Measurements from ENCODE around the gene AMY1C. TPM values are rescaled to one million over a fixed set of nuclear protein-coding genes. Genes with fewer than 3 reads are reported as not detected.

AMY1C gene
- total RNA-seq, 1 experiment from 2014 or later: not detected

DNA sequence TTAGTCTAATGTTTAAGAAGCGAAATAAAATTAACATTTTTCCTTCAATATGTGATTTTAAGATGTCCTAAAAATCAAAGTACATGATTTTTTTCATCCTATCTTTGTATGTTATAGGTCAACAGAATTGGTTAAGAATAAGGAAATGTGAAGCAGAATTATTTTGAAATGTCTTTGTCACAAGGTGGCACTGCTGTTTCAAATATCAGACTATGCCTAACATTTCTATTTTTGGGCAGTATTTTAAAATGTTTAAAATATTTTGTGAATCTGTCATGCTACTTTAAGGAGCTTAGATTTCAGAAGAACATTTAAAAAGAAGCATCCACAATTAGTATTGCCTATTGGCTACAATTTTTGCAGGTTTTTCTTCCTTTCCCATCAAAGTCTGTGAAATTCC, 38.7 kb downstream of the AMY1C start:
- ATAC-seq: no peak
- Histone ChIP-seq H3K4me2 (ENCODE audit: low read length) (no peak overlapping the region), H3K27me3 (ENCODE audit: insufficient read depth, low read length) (no peaks in the 10 kb centered on the region), H3K9ac (ENCODE audit: low read length) (no peak overlapping the region), H3K27ac (ENCODE audit: low read depth, low read length) (no peak overlapping the region), H3K9me3 (ENCODE audit: control insufficient read depth in 1 of 2, insufficient read depth in 1 of 2, low read depth in 1 of 2, low read length in 2 of 2) (peaks cover 3 to 6% of the 10 kb centered on the region in 2 experiments; a peak in 3 of 4 replicates), H3K4me3 (replicated peaks in 1 of 2; ENCODE audit: low read depth in 1 of 2, low read length in 2 of 2) (no peak overlapping the region), H4K20me1 (ENCODE audit: insufficient read depth) (no peaks in the 10 kb centered on the region), H3K9me2 (ENCODE audit: insufficient read depth) (no peaks in the 10 kb centered on the region), H3K4me1 (ENCODE audit: control insufficient read depth in 1 of 2, insufficient read depth in 2 of 2, low read length in 2 of 2) (no peaks in the 10 kb centered on the region), H3K79me2 (ENCODE audit: insufficient read depth, low read length) (no peaks in the 10 kb centered on the region), H3K36me3 (ENCODE audit: control insufficient read depth in 1 of 2, insufficient read depth in 2 of 2, low read length in 2 of 2) (no peaks in the 10 kb centered on the region), H2AFZ (ENCODE audit: low read depth, low read length, poor library complexity, severe bottlenecking) (no peak overlapping the region)
- CTCF ChIA-PET: no interaction called here
- POLR2A ChIA-PET: no interaction called here
- RAD21 ChIA-PET (ENCODE audit: low non-redundant PET in 1 of 2, low total read pairs in 2 of 2, uncharacterized antibody in 2 of 2, unreplicated experiment in 2 of 2): no interaction called here
- TF ChIP-seq JUND (IDR thresholded peaks at IDR 0.05) (no peak), RAD21 (IDR thresholded peaks at IDR 0.05; ENCODE audit: low read depth) (peak; percentile 11; the same call in 1 of the 2 replicates)
- TF ChIP-seq, protein P1, sequence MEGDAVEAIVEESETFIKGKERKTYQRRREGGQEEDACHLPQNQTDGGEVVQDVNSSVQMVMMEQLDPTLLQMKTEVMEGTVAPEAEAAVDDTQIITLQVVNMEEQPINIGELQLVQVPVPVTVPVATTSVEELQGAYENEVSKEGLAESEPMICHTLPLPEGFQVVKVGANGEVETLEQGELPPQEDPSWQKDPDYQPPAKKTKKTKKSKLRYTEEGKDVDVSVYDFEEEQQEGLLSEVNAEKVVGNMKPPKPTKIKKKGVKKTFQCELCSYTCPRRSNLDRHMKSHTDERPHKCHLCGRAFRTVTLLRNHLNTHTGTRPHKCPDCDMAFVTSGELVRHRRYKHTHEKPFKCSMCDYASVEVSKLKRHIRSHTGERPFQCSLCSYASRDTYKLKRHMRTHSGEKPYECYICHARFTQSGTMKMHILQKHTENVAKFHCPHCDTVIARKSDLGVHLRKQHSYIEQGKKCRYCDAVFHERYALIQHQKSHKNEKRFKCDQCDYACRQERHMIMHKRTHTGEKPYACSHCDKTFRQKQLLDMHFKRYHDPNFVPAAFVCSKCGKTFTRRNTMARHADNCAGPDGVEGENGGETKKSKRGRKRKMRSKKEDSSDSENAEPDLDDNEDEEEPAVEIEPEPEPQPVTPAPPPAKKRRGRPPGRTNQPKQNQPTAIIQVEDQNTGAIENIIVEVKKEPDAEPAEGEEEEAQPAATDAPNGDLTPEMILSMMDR (IDR thresholded peaks at IDR 0.05 in 2 of 3, conservative IDR thresholded peaks at IDR 0.05 in 1 of 3; ENCODE audit: borderline replicate concordance in 1 of 3, insufficient read depth in 1 of 3, low read depth in 2 of 3, low read length in 2 of 3): peak in 1 of 3 experiments; percentile 29; a peak in 1 of 6 replicates
- DNase-seq (ENCODE audit: low read depth, low spot score): no peak
- no TSS peak for BruUV-seq (replicated peaks)
- intact Hi-C loops (cut with micrococcal nuclease): no loop called here

GRCh38 chr1:103790172-103790571, 40.5 kb downstream of the AMY1C start:
- no peak overlapping the region for H3K4me3 ChIP-seq (replicated peaks in 1 of 2; ENCODE audit: low read depth in 1 of 2, low read length in 2 of 2)
- BruUV-seq (replicated peaks): no TSS peak
- ChIA-PET RAD21 (ENCODE audit: low non-redundant PET in 1 of 2, low total read pairs in 2 of 2, uncharacterized antibody in 2 of 2, unreplicated experiment in 2 of 2) (no interaction called here), POLR2A (no interaction called here), CTCF (no interaction called here)
- H3K36me3 ChIP-seq (ENCODE audit: control insufficient read depth in 1 of 2, insufficient read depth in 2 of 2, low read length in 2 of 2): no peaks in the 10 kb centered on the region
- no peak overlapping the region for H3K9ac ChIP-seq (ENCODE audit: low read length)
- H3K27ac ChIP-seq (ENCODE audit: low read depth, low read length): no peak overlapping the region
- no peak for ATAC-seq
- no peaks in the 10 kb centered on the region for H4K20me1 ChIP-seq (ENCODE audit: insufficient read depth)
- no peak overlapping the region for H2AFZ ChIP-seq (ENCODE audit: low read depth, low read length, poor library complexity, severe bottlenecking)
- H3K27me3 ChIP-seq (ENCODE audit: insufficient read depth, low read length): no peaks in the 10 kb centered on the region
- no peaks in the 10 kb centered on the region for H3K79me2 ChIP-seq (ENCODE audit: insufficient read depth, low read length)
- DNase-seq (ENCODE audit: low read depth, low spot score): no peak
- no peaks in the 10 kb centered on the region for H3K4me1 ChIP-seq (ENCODE audit: control insufficient read depth in 1 of 2, insufficient read depth in 2 of 2, low read length in 2 of 2)
- intact Hi-C loops (cut with micrococcal nuclease): no loop called here
- H3K9me3 ChIP-seq (ENCODE audit: control insufficient read depth in 1 of 2, insufficient read depth in 1 of 2, low read depth in 1 of 2, low read length in 2 of 2): peaks cover 0 to 6% of the 10 kb centered on the region in 2 experiments; a peak in 3 of 4 replicates
- no peaks in the 10 kb centered on the region for H3K9me2 ChIP-seq (ENCODE audit: insufficient read depth)
- H3K4me2 ChIP-seq (ENCODE audit: low read length): no peak overlapping the region
- no peak for TF ChIP-seq ELF1 (IDR thresholded peaks at IDR 0.05; ENCODE audit: borderline replicate concordance, low read depth)
- TF ChIP-seq EZH2phosphoT487 (IDR thresholded peaks at IDR 0.05; ENCODE audit: borderline replicate concordance): no peak
- TF ChIP-seq POLR2AphosphoS5 (IDR thresholded peaks at IDR 0.05; ENCODE audit: low read depth, low read length): no peak
- no peak for TF ChIP-seq ZNF274 (IDR thresholded peaks at IDR 0.05; ENCODE audit: low read depth, low read length)
- no peak for TF ChIP-seq SRF (IDR thresholded peaks at IDR 0.05; ENCODE audit: low read depth)
- TF ChIP-seq SIN3A (IDR thresholded peaks at IDR 0.05; ENCODE audit: low read depth): no peak
- TF ChIP-seq EGR1 (IDR thresholded peaks at IDR 0.05; ENCODE audit: low read depth): no peak
- TF ChIP-seq ZBTB33 (IDR thresholded peaks at IDR 0.05; ENCODE audit: extremely low read depth, insufficient replicate concordance, low read length): no peak
- TF ChIP-seq, protein P1 (IDR thresholded peaks at IDR 0.05 in 2 of 3, conservative IDR thresholded peaks at IDR 0.05 in 1 of 3; ENCODE audit: borderline replicate concordance in 1 of 3, insufficient read depth in 1 of 3, low read depth in 2 of 3, low read length in 2 of 3): no peak
- TF ChIP-seq ZFX (IDR thresholded peaks at IDR 0.05): no peak
- TF ChIP-seq FOSL1 (IDR thresholded peaks at IDR 0.05; ENCODE audit: low read depth): no peak
- no peak for TF ChIP-seq EZH2 (IDR thresholded peaks at IDR 0.05)
- no peak for TF ChIP-seq MAX (IDR thresholded peaks at IDR 0.05)

All from HCT116 (cell line).